HepG2 (cell line): ENCODE results near the gene LRRC8E. TPM values are rescaled to one million over a fixed set of nuclear protein-coding genes. Genes with fewer than 3 reads are reported as not detected.

Experiments used
- CTCF ChIP-seq: sonication (generic); formaldehyde crosslinking; IDR thresholded peaks from 2 replicates; pipeline ENCODE4 v1.5.0; 2020; ENCODE audit warnings: mild to moderate bottlenecking, missing genetic modification reagents, moderate library complexity
- MTA1 ChIP-seq: sonication (generic); formaldehyde crosslinking; IDR thresholded peaks from 2 replicates; pipeline ENCODE4 v1.4.0; 2020; ENCODE audit warnings: missing genetic modification reagents, mild to moderate bottlenecking, borderline replicate concordance
- NR2F1 ChIP-seq, 2 experiments: fragments of 450-650 bp in 1 of 2; formaldehyde crosslinking in 1 of 2; IDR thresholded peaks; 2 replicates each; pipeline versions ENCODE4 v1.5.0 to v1.6.1; 2016 to 2020; ENCODE audit warnings: mild to moderate bottlenecking in 1 of 2, missing compliant biosample characterization in 1 of 2, missing genetic modification reagents in 1 of 2, moderate library complexity in 1 of 2
- NR2F6 ChIP-seq, 2 experiments: IDR thresholded peaks; 2 replicates each; pipeline ENCODE4 v1.6.1; 2016; ENCODE audit warnings: antibody characterized with exemption in 1 of 2, mild to moderate bottlenecking in 1 of 2
- SOX5 ChIP-seq: IDR thresholded peaks from 2 replicates; pipeline ENCODE4 v1.6.1; 2016; ENCODE audit warnings: borderline replicate concordance
- THRA ChIP-seq: sonication (generic); formaldehyde crosslinking; IDR thresholded peaks from 2 replicates; pipeline ENCODE4 v1.4.0; 2020; ENCODE audit warnings: missing genetic modification reagents, borderline replicate concordance
- polyA plus RNA-seq, 8 experiments: library from polyadenylated mRNA; depleted of rRNA in 3 of 8; stranded (reverse) in 7 of 8; unstranded in 1 of 8; fragments of >200 nt; fragmentation: Illumina TruSeq in 4 of 8; extraction: Trizol in 4 of 8; gene quantifications; 2 replicates each; pipeline versions ENCODE4 v1.2.1 to v1.2.3, GENCODE V29; 2011 to 2016; ENCODE audit warnings: low read depth in 4 of 8, missing spikeins in 1 of 8, mixed read lengths in 1 of 8; ENCODE audit not compliant: insufficient read depth in 1 of 8
- total RNA-seq, 5 experiments: library from RNA; depleted of rRNA; stranded (reverse); fragments of >200 nt; fragmentation: Illumina TruSeq; extraction: Trizol; gene quantifications; 2 replicates each; pipeline ENCODE4 v1.2.3, GENCODE V29; 2016; ENCODE audit warnings: low read depth in 1 of 5
- TF ChIP-seq, protein P1 (sequence below): sonication (generic); formaldehyde crosslinking; IDR thresholded peaks from 2 replicates; pipeline ENCODE4 v1.5.0; 2020; ENCODE audit warnings: mild to moderate bottlenecking, missing genetic modification reagents, borderline replicate concordance
- TF ChIP-seq, protein P2 (sequence below): sonication (generic); formaldehyde crosslinking; IDR thresholded peaks from 2 replicates; pipeline ENCODE4 v1.5.1; 2020; ENCODE audit warnings: mild to moderate bottlenecking, missing genetic modification reagents, moderate library complexity

LRRC8E gene
- total and polyA plus RNA-seq, 2 of the 13 experiments (the other 11 are each of a cell fraction or from before 2014, with no cell fraction given) = 8.0 to 10.3 TPM

GRCh38 chr19:7844951-7845350, 43.4 kb upstream of the LRRC8E start (continued):
- TF ChIP-seq, protein P1, sequence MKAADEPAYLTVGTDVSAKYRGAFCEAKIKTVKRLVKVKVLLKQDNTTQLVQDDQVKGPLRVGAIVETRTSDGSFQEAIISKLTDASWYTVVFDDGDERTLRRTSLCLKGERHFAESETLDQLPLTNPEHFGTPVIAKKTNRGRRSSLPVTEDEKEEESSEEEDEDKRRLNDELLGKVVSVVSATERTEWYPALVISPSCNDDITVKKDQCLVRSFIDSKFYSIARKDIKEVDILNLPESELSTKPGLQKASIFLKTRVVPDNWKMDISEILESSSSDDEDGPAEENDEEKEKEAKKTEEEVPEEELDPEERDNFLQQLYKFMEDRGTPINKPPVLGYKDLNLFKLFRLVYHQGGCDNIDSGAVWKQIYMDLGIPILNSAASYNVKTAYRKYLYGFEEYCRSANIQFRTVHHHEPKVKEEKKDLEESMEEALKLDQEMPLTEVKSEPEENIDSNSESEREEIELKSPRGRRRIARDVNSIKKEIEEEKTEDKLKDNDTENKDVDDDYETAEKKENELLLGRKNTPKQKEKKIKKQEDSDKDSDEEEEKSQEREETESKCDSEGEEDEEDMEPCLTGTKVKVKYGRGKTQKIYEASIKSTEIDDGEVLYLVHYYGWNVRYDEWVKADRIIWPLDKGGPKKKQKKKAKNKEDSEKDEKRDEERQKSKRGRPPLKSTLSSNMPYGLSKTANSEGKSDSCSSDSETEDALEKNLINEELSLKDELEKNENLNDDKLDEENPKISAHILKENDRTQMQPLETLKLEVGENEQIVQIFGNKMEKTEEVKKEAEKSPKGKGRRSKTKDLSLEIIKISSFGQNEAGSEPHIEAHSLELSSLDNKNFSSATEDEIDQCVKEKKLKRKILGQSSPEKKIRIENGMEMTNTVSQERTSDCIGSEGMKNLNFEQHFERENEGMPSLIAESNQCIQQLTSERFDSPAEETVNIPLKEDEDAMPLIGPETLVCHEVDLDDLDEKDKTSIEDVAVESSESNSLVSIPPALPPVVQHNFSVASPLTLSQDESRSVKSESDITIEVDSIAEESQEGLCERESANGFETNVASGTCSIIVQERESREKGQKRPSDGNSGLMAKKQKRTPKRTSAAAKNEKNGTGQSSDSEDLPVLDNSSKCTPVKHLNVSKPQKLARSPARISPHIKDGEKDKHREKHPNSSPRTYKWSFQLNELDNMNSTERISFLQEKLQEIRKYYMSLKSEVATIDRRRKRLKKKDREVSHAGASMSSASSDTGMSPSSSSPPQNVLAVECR (CRISPR knock-in tag) = no peak
- peak; percentile 69; the same call in 1 of the 2 replicates for TF ChIP-seq MTA1 (CRISPR knock-in tag)
- TF ChIP-seq NR2F6 (IDR thresholded peaks at IDR 0.05) = peak; percentile 59
- peak; percentile 74 for TF ChIP-seq NR2F6 (CRISPR knock-in tag; IDR thresholded peaks at IDR 0.05)
- TF ChIP-seq, protein P2, sequence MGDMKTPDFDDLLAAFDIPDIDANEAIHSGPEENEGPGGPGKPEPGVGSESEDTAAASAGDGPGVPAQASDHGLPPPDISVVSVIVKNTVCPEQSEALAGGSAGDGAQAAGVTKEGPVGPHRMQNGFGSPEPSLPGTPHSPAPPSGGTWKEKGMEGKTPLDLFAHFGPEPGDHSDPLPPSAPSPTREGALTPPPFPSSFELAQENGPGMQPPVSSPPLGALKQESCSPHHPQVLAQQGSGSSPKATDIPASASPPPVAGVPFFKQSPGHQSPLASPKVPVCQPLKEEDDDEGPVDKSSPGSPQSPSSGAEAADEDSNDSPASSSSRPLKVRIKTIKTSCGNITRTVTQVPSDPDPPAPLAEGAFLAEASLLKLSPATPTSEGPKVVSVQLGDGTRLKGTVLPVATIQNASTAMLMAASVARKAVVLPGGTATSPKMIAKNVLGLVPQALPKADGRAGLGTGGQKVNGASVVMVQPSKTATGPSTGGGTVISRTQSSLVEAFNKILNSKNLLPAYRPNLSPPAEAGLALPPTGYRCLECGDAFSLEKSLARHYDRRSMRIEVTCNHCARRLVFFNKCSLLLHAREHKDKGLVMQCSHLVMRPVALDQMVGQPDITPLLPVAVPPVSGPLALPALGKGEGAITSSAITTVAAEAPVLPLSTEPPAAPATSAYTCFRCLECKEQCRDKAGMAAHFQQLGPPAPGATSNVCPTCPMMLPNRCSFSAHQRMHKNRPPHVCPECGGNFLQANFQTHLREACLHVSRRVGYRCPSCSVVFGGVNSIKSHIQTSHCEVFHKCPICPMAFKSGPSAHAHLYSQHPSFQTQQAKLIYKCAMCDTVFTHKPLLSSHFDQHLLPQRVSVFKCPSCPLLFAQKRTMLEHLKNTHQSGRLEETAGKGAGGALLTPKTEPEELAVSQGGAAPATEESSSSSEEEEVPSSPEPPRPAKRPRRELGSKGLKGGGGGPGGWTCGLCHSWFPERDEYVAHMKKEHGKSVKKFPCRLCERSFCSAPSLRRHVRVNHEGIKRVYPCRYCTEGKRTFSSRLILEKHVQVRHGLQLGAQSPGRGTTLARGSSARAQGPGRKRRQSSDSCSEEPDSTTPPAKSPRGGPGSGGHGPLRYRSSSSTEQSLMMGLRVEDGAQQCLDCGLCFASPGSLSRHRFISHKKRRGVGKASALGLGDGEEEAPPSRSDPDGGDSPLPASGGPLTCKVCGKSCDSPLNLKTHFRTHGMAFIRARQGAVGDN (CRISPR knock-in tag) = peak; percentile 52; the same call in 1 of the 2 replicates
- peak; percentile 85; the same call in 1 of the 2 replicates for TF ChIP-seq THRA
- TF ChIP-seq NR2F1 (CRISPR knock-in tag; IDR thresholded peaks at IDR 0.05) = peak in 1 of 2 experiments; percentile 77; a peak in 2 of 4 replicates
- no peak for TF ChIP-seq SOX5 (CRISPR knock-in tag)
- TF ChIP-seq CTCF (CRISPR knock-in tag) = 0 out of 2 replicates have a peak, but pooled peaks have one; percentile 17
